Hepatic stellate cell (primary cell): ENCODE measurements around the gene GLRX.

Experiments
- DNase-seq: peaks from one replicate; pipeline ENCODE4 v3.0.0; 2011; ENCODE audit warnings: low spot score

GLRX gene

DNA sequence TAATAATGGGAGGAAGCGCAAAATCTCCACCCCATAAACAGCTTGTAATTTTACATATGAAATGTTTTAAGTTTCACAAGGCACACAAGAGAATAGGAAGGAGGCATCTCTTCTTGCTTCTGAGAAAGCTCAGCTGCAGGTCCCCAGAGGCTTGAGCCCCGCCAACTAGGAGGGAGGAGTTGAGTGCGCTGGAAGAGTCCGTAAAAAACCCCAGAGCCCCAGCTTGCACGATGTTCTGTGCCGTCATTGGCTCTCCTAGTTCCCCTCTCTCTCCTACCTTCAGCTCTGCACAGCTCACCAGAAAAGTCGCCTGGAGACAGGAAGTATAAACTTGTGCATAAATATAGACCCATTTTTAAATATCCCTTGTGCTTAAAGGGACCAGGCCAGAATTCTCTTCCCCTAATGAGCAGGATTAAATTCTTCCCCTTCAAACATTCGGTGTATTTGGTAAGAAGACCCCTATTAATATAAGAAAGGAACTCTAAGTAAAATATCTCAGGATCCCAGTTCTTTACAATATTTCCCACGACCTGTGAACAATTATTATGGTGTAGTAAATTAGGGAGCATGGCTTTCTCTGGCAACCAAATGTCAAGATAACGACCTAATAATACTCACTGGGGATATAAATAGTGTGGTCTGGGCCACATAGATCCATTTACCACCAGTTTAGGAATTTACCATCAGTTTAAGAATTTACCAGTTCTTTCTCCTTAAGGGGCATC, 13.7 kb downstream of the GLRX start:
- DNase-seq: peak; percentile 64

DNA sequence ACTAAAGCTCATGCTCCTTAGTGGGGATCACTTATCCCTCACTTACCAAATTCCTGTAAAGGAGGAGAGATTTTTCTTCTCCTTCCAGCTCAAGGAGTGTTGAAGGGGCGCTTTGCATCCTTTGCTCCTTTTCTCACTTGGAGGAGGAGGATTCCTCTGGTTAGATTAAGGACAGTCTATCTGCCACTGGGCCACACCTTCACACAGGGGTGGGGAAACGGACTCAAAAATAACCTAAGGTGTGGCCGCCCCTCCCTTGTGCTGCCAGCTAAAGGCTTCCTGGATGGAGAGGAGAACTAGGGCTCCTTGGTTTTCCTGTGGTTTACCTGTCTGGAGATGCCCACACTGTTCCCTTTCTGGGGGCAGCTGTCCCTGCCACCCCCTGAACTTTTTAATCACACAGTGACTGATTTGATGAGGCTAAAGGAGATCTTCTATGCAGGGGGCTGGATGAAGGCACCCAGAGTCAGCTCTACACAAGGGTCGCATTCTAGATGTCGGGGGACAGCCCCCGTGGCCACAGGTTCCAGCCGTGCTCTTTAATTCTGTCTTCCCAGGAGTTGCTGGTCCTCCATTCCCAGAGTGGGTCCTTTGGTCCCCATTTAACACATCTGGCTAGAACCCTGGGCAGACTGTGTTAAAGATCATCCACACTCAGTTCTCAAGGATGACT, 14.4 kb downstream of the GLRX start:
- DNase-seq: no peak

DNA sequence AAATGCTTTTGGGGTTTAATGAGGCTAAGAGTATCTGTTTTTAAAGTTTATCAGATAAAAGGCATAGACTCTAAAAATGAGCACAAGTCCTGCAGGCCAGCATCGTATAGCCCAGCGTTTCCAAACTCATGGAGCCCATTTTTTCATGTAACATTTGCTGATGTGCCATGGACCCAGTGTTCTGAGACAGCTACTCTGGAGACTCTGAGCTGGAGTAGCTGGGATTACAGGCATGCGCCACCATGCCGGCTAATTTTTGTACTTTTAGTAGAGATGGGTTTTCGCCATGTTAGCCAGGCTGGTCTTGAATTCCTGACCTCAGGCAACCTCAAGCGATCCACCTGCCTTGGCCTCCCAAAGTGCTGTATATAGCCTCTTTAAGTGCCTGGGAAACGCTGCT, 15.8 kb downstream of the GLRX start:
- DNase-seq: no peak

DNA sequence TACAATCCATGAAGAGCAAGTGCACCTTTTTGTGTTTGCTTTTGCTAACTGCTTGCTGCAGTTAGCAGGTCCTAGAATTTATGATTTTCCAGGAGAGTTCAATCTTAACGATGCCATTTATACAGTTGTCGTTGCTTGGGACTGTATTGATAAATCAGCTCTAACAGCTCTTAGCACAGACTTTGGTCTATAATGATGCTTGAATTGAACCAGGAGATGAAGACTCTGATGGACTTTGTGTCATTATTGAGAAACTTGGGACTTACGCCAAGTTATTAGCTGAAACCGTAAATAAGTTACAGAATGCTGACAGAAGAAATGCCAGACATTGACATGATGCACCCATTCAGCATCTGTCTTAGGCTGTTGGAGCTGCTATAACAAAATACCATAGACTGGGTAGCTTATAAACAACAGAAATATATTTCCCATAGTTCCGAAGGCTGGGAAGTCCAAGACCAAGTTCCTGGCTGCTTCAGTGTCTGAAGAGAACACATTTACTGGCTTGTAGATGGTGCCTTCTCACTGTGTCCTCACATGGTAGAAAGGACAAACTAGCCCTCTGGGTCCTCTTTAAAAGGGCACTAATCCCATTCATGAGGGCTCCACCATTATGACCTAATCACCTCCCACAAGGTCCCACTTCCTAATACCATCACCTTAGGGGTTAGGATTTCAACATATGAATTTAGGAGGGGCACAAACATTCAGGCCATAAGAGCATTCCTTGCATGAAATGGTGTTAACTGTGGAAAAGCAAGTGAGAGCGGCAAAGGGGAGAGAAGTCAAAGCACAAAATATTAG, 17.6 kb downstream of the GLRX start:
- no peak for DNase-seq

DNA sequence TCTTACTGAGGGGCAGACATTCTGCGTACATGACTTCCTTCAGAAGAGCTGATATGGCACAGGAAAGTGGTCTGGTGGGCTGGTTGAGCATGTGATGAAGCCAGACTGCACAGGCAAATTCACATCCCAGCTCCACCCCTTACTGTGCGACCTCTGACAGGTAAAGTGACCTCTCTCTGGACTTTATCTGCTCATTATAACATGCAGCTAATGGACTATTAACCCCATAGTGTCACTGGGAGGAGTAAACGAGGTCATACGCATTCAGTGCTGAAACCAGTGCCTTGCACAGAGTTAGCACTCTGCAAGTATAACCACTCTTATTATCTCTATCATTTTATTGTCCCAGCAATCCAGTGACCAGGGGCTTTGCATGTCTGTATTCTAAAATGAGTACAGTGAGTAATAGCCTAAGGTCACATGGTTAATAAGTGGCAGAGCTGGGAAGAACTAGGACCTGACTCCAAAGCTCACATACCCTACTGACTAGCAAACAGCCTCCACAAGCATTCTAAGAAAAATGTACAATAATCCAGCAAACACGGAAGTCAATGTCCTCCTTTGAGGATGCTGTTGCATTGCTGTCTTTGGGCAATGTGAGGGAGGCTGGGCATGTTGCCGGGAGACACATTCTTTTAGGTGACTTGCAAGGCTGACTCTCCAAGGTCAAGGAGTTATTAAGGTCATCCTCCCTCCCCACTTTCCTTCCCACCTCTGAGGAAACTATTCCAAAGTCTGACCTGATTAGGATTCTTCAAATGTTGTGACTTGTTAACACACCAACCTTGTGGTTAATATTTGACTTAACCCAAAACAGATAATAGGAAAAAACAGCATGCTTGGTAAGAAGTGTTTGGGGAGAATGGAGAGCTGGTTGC, 19.0 kb downstream of the GLRX start:
- no peak for DNase-seq

DNA sequence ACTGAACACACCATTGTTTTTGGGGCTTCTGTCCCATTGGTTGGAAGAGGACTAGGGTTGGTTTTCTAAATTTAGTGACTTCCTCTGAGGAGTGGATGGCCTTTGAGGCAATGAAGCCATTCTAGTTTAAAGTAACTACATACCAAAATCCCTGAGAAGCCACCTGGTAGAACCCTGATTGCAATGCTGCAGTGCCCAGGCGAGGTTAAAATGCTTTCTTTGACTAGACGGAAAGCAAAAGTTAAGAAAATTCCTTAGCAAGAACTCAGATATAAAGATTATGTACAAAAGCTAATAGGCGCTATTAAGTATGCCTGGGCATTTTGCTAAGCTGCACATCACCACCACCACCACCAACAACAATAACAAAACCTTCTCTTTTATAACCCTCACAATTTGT, 20.6 kb downstream of the GLRX start:
- no peak for DNase-seq

DNA sequence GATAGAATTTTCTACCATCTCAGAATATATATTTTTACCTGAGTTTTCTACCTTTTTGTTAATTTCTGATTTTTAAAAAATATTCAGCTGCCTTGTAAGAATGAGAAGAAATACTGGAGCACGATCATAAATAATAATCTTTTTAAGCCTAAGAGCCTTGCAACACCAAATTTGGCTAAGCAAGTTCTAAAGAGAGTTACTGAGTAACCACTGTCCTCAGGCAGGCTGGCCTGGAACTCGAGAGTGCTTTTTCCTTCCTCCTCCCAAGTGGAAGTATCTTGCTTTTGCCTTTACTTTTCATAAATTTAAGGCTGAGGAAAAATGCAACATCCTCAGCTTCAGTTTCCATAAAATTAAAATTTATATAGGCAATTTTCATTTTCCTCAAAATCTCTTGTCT, 21.0 kb downstream of the GLRX start:
- DNase-seq: no peak

DNA sequence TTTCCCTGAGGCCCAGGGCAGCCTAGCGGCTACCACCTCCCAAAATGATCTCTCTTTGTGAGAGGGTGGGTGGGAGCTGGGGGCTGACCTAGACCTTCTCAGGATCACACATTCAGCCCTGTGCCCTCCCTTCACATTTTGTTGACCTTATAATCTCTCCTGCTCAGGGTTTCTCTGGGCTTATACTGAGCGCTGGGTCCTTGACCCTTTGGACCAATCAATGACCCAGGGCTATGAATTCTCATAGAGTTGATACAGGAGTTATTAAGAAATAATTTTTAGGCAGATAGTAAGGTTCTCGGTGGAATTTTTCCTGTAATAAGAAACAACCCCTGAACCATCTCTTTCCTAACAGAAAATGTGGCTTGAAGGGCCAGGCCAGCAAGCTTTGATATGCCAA, 22.0 kb downstream of the GLRX start:
- DNase-seq: no peak

DNA sequence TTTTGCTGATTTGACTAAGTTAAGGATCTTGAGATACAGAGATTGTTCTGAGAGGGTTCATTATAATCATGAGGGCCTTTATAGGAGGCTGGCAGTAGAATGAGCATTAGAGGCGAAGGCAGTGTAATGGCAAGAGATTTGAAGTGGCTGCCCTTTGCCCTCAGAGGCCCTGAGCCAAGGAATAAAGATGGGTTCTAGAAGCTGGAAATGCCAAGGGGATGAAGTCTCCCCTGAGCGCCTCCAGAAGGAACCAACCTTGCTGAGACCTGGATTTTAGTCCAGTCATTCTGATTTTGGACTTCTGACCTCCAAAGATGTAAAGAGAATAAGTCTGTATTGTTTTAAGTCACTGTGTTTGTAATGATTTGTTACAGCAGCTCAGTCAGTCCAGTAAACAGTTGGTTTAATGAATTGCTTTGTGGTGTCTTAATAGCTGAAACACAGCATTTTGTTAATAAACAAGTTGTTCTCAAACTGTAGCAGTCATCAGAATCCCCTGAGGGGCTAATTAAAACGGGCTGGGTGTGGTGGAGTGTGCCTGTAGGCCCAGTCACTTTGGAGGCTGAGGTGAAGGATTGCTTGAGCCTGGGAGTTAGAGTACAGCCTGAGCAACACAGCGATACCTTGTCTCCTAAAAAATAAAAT, 23.2 kb downstream of the GLRX start:
- DNase-seq: no peak

DNA sequence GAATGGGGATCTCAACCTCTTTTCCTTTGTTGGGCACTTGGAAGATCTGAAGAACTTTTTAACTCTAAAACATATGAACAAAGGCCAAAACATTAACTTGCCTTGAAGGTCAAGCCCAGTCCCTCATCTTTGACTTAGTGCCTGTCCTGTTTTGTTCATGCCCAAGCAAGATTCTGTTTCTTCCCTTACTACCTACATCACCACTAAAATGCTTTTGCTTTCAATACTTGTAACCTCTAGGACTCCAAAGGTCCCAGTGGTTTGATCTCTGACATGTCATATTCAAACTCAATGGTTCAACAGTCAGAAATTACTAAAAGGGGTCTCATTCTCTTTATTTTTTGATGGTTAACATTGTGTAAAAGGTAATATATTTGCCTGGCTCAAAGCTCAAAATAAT, 24.0 kb downstream of the GLRX start:
- no peak for DNase-seq

DNA sequence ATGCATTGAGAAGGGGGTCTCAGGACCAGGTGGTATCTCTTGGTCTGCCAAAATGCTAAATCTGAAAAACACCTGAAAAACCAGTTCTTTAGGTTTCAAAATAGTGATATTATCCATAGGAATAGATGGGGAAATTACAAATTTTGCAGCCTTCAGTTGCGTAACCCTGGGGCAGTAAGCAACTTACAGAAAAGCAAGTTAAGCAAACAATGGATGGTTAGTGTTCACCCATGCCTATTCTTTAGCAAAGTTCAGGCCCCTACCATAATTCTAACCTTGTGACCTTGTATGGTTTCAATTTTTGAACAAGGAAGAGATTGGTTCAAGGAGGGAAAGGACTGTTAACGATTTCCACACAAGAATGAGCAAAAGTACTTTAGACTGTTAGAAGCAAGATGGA, 24.5 kb downstream of the GLRX start:
- DNase-seq: no peak

DNA sequence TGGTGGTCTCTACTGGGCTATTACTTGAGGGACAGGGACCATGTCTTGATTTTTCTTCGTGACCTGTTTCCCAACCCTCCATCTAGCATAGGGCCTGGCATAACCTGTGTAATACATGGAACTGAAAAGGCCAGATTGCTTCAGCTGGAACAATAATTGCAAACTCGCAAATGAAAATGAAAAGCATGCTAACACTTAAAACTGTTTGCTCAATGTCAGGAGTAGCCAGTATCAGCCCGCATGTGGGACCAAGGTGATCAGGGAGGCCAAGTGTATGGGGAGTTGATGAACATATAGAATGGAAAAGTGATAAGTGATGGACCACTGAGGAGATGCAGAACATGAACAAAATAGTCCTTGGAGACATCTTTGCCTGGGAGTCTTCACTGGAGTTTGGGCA, 25.2 kb downstream of the GLRX start:
- no peak for DNase-seq

DNA sequence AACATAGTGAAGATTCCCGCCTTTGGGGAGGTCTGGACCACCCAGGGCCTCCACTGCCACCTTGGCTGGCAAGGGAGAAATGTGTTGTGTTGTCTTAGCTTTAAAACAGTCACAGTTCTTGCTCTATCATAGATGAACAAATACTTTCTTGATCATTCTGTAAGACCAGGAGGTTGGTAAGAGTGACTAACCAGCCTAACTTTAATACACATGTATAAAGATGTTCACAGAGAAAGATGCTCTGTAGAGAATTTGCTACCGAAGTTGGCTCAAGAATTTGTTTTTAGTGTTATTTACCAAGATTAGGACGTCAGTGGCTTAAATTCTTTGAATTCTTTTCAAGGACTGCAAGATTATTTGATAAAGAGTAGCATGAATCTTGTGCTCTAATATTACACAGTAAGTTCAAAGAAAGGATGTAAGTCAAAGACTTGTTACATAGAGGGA, 28.4 kb downstream of the GLRX start:
- no peak for DNase-seq

DNA sequence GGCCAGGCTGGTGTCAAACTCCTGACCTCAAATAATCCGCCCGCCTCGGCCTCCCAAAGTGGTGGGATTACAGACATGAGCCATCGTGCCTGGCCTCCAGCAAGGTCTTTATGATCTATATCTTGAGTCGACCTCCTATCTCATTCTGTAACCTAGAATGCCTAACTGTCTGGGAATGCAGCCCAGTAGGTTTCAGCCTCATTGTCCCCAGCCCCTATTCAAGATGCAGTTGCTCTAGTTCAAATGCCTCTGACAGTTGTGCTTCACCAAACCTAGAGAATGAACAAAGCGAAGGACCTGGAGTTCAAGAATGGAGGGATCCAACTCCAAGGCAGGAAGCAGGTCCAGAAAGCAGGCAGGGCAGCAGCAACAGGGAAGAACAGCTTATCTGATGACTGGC, 30.8 kb downstream of the GLRX start:
- no peak for DNase-seq

DNA sequence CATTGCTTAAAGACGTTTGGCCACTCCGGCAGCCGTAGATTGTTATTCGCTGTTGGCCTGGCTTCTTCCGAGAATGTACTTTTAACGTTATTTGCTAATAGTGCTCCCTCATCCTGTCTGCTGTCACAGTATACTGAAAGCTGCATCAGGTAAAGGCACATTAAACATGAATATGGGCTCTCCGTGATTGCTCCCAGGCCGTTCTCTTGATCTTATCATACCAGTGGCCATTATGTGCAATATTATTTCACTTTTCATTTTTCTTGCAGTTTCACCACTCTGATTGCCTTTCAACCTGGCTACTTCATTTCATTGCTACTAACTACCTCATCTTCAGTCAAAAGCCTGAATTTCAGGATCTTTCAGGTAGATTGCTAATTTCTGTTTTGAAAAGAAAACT, 34.0 kb downstream of the GLRX start:
- no peak for DNase-seq

DNA sequence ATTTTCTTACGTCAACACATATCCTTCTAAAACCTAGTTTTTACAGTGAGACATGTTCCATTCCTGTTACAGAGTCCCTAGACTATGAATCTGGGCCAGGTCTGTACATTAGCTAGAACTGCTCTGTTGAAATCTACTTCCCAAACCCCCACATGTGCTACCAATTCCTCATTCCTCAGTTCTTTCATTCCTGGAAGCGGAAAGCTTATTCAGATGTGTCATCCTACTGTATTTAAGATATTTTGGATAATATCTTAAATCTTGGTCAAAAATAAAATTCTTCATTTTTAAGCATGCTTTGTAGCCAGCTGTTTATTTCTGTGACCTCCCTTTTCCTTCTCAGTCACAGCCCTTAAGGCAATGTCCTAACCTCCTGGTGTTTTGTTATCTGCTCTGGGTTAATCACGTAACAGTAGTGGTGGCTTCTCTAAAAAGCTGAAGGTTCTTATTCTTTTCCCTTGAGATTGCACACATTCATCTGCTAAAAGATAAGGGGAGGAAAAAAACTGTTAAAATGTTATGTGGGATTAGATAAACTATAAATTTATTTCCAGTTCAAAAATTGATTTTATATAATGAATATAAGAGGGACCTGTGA, 35.6 kb downstream of the GLRX start:
- DNase-seq: no peak

DNA sequence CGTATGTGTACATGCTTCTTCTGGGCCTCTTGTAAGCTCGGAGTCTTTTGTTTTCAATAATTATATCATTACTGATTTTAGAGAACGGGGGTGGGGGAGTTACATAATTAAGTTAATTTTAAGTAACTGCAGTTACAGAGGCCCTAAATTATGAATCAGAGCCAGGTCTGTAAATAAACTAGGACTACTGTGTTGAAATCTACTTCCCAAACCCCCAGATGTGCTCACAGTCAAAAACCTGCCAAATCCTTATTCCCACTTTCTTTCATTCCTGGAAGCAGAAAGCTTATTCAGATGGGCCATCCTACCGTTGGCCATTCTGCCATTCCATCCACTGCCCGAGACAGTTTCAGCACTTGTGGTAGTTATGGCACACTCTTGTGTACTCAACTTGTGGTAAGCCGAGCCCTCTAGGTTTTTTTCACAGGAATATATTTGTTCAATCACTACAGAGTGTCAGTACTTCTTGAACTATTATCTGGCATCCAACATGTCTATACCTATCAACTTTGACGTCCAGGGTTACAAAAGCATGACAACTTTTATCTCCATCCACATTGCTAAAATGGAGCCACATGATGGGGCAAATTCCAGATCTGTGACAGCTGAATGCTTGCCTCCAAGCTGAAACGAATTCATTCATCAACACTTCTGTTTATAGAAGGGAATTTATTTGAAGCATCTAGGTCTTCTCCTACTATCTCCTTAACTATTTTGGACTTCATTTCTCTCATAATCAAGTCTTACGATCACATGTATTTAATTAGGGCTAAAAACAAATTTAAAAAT, 37.8 kb downstream of the GLRX start:
- DNase-seq: no peak

DNA sequence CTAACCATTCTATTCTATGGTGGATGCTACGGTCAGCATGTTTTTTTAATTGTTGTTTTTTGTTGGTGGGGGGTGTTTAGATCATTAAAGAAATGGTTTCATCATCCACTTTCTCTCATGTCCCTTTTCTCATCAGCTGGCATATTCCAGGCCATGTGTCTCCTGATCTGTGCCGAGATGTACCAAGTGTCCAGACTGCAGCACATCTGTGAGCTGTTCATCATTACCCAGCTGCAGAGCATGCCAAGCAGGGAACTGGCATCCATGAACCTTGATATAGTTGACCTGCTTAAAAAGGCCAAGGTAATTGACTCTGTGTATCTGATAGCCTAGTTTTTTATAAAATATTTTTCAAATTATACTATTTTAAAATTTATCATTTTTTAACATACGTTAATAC, 38.9 kb downstream of the GLRX start:
- DNase-seq: no peak

DNA sequence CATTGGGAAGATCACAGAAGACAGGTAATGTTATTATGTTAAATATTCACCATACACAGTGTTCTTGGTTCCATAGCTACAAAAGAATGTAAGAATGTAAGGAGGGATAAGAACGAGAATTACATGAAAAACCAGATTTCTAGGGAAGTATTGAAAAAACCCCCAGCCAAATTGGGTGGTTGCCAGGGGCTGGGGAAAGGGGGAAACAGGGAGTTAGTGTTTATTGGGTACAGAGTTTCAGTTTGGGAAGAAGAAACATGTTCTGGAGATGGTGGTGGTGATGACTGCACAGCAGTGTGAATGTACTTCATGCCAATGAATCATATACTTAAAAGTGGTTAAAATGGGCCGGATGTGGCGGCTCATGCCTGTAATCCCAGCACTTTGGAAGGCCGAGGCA, 40.3 kb downstream of the GLRX start:
- DNase-seq: no peak

DNA sequence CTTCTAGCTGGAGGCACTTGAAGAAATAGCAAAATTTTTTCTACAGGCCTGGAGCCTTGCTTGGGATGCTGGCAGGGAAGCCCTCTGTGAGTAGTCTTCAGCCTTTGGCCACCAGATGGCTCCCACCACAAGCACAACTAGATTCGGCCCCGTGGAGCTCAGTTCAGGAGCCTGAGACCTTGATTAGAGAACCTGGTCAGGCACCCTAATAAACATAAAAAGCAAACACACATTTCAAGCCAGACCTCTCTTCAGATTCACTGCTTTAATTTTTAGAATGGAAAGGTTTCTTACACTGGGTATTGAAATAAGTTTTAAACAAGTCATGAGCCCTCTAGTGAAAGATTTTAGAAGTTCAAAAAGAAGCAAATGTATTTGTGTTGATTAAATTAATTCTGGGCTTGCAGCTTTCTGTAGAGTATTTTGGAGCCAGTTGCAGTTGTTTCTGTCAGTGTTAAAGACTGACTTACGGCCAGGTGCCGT, 41.4 kb downstream of the GLRX start:
- DNase-seq: peak; percentile 52
